OCI-LY3 (cell line): ENCODE measurements around the gene ABLIM2.

Experiments used
- CTCF ChIP-seq: fragments of 200-600, 300-600 bp; sonication (generic); IDR thresholded peaks from 2 replicates; pipeline ENCODE4 v1.5.1; 2014; ENCODE audit warnings: antibody characterized with exemption, low read length, low read depth
- EZH2phosphoT487 ChIP-seq: fragments of 200-600 bp; shearing (Covaris generic); IDR thresholded peaks from 2 replicates; pipeline ENCODE4 v1.6.1; 2018; ENCODE audit warnings: antibody characterized with exemption, mixed run types, low read depth

DNA sequence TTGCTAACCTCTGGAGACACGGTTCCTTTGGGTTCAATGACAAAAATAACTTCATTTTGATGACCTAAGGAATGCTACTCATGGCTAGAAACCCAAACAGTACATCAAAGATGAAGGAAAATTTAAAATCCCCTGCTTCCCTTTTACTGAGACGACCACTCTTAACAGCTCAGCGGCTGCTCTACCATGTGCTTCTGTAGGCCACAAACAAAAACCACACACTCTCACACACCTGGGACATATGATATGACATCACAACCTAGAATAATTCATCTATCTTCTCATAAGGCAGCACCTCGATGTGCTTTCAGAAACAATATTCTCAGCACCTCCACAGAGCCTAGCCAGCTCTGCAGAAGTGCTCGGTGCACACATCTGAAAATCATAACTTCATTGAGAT lies 34.7 kb downstream of the ABLIM2 start:
- TF ChIP-seq CTCF = no peak
- no peak for TF ChIP-seq EZH2phosphoT487
